WERI-Rb-1 (cell line): ENCODE data around the gene SOX15.
A peak's percentile ranks its signal among the peaks of the same experiment; 100 is the strongest.

Source experiments
- DNase-seq: peaks from one replicate; pipeline ENCODE4 v3.0.0-alpha.2; 2020
- H3K27ac ChIP-seq: fragments of 250-450 bp; sonication (Bioruptor Pico); 2 replicates; pipeline ENCODE4 v1.5.1; 2020; ENCODE audit warnings: mild to moderate bottlenecking, moderate library complexity
- H3K27me3 ChIP-seq: fragments of 250-450 bp; sonication (Bioruptor Pico); 2 replicates; pipeline ENCODE4 v1.5.1; 2021; ENCODE audit warnings: mild to moderate bottlenecking, low read depth, moderate library complexity; ENCODE audit not compliant: insufficient read depth, severe bottlenecking
- H3K36me3 ChIP-seq: fragments of 250-450 bp; sonication (Bioruptor Pico); 2 replicates; pipeline ENCODE4 v1.5.1; 2020; ENCODE audit warnings: mild to moderate bottlenecking, moderate library complexity
- H3K4me3 ChIP-seq: 2 replicates; pipeline ENCODE4 v1.5.1; 2011; ENCODE audit warnings: low read depth, mild to moderate bottlenecking, control low read depth, low read length
- H3K9me3 ChIP-seq: fragments of 250-450 bp; sonication (Bioruptor Pico); 2 replicates; pipeline ENCODE4 v1.5.1; 2021; ENCODE audit warnings: mild to moderate bottlenecking, moderate library complexity; ENCODE audit not compliant: severe bottlenecking
- TF ChIP-seq, protein P1 (sequence below): IDR thresholded peaks from 2 replicates; pipeline ENCODE4 v1.5.1; 2011; ENCODE audit warnings: low read depth, mild to moderate bottlenecking, control low read depth, inconsistent platforms, low read length

Gene SOX15

DNA sequence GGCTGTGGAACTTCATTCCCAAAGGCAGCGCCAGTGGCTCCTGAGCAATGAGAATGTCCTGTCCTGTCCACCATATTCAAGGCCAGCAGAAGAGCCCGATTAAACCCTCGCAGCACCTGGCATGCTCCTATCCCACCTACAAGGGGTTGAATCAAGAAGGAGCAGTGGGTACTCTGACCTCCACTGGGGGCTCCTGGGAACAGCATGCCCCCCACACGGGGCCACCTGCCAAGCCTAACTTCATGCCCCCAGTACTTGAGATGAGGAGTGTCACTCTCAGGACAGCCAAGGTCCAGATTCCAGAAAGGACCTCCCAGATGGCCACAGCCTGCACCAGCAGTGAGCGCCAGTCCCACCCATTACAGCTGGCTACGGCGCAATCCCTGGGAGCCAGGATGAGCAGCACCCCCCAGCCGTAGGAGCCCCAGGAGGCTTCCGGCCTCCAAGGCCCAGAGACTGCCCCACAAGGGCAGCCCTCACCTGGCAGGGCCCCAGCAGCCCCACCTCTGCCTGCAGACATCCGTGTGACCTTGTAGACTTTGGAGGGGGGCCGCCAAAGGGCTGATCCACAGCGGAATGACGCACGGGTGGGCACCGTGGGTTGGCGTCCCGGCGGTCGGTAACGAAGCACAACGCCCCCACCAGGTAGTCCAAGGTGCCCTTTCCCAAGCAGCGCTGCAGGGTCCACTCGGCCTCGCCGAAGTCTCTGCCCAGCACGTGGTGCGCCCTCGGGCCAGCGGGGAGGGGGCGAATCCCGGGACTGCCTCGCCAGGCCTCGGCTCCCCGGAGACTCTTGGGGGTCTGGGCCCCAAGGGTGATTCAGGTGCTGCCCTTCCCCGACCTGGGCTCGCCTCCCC, 7.3 kb downstream of the SOX15 start:
- peak; percentile 4 for DNase-seq
- peaks cover 5% of the 10 kb centered on the region for H3K9me3 ChIP-seq
- H3K36me3 ChIP-seq = peaks cover 47% of the 10 kb centered on the region
- no peak overlapping the region for H3K4me3 ChIP-seq
- H3K27ac ChIP-seq = peak overlapping the region; percentile 97
- H3K27me3 ChIP-seq = no peaks in the 10 kb centered on the region
- TF ChIP-seq, protein P1, sequence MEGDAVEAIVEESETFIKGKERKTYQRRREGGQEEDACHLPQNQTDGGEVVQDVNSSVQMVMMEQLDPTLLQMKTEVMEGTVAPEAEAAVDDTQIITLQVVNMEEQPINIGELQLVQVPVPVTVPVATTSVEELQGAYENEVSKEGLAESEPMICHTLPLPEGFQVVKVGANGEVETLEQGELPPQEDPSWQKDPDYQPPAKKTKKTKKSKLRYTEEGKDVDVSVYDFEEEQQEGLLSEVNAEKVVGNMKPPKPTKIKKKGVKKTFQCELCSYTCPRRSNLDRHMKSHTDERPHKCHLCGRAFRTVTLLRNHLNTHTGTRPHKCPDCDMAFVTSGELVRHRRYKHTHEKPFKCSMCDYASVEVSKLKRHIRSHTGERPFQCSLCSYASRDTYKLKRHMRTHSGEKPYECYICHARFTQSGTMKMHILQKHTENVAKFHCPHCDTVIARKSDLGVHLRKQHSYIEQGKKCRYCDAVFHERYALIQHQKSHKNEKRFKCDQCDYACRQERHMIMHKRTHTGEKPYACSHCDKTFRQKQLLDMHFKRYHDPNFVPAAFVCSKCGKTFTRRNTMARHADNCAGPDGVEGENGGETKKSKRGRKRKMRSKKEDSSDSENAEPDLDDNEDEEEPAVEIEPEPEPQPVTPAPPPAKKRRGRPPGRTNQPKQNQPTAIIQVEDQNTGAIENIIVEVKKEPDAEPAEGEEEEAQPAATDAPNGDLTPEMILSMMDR = no peak

DNA sequence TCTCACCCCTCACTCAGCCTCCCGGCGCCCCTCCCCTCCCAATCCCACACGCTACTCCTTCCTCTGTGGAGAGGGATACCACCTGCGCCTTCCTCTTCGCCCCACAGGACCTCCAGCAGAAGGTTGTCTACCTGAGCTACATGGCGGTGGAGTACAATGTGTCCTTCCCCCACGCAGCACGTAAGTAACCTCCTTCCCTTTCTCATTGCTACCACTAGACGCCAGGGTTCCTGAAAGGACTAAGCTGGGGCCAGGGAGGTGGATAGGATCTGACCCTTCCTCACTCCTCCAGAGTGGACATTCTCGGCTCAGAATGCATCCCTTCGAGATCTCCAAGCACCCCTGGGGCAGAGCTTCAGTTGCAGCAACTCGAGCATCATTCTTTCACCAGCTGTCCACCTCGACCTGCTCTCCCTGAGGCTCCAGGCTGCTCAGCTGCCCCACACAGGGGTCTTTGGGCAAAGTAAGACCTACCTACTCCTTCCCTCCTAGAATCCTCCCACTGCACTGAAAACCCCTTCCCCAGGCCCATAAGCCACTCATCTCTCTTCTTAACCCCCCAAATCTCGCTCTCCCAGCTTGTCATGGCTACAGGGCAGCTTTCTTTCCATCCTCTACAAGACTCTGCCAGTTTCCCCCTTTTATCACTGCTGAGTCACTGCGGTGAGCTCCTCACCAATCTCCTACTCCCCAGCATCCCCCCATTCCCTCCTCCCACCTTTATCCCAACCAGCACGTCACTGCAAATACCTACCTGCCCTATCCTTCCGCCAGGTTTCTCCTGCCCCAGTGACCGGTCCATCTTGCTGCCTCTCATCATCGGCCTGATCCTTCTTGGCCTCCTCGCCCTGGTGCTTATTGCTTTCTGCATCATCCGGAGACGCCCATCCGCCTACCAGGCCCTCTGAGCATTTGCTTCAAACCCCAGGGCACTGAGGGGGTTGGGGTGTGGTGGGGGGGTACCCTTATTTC, 9.0 kb downstream of the SOX15 start:
- TF ChIP-seq, protein P1 = no peak
- H3K27me3 ChIP-seq = no peaks in the 10 kb centered on the region
- DNase-seq = peak; percentile 3
- H3K36me3 ChIP-seq = peaks cover 53% of the 10 kb centered on the region
- H3K9me3 ChIP-seq = peaks cover 5% of the 10 kb centered on the region
- no peak overlapping the region for H3K27ac ChIP-seq
- H3K4me3 ChIP-seq = no peak overlapping the region

DNA sequence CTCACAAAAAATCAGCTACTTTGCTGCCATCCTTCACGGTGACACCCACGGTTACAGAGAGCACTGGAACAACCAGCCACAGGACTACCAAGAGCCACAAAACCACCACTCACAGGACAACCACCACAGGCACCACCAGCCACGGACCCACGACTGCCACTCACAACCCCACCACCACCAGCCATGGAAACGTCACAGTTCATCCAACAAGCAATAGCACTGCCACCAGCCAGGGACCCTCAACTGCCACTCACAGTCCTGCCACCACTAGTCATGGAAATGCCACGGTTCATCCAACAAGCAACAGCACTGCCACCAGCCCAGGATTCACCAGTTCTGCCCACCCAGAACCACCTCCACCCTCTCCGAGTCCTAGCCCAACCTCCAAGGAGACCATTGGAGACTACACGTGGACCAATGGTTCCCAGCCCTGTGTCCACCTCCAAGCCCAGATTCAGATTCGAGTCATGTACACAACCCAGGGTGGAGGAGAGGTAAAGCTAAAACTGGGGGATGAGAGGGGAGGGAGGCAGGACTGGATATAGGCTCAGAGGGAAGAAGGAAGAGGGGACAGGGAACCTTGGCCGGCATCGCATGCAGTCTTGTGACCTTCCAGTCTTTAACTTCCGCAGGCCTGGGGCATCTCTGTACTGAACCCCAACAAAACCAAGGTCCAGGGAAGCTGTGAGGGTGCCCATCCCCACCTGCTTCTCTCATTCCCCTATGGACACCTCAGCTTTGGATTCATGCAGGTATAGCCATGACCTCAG, 9.9 kb downstream of the SOX15 start:
- TF ChIP-seq, protein P1 = no peak
- DNase-seq = no peak
- Histone ChIP-seq H3K27ac (peak overlapping the region; percentile 45; the same call in 1 of the 2 replicates), H3K9me3 (peaks cover 5% of the 10 kb centered on the region), H3K36me3 (peaks cover 62% of the 10 kb centered on the region), H3K4me3 (no peak overlapping the region), H3K27me3 (no peaks in the 10 kb centered on the region)

DNA sequence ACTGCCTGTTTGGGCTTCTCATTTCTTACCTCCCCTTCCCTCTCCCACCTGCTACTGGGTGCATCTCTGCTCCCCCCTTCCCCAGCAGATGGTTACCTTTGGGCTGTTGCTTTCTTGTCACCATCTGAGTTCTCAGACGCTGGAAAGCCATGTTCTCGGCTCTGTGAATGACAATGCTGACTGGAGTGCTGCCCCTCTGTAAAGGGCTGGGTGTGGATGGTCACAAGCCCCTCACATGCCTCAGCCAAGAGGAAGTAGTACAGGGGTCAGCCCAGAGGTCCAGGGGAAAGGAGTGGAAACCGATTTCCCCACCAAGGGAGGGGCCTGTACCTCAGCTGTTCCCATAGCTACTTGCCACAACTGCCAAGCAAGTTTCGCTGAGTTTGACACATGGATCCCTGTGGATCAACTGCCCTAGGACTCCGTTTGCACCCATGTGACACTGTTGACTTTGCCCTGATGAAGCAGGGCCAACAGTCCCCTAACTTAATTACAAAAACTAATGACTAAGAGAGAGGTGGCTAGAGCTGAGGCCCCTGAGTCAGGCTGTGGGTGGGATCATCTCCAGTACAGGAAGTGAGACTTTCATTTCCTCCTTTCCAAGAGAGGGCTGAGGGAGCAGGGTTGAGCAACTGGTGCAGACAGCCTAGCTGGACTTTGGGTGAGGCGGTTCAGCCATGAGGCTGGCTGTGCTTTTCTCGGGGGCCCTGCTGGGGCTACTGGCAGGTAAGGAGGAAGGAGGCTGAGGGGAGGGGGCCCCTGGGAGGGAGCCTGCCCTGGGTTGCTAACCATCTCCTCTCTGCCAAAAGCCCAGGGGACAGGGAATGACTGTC, 10.7 kb downstream of the SOX15 start, which contains the start of gene CD68:
Gene CD68, plus strand, starts transcription at position 638 of the 833 bp plus-strand sequence. Its CDS starts 40 bp downstream, at position 678.
- DNase-seq = no peak
- peak within 1 kb of the TSS; percentile 45 for H3K27ac ChIP-seq
- no peaks in the 10 kb centered on the region for H3K27me3 ChIP-seq
- no peak within 1 kb of the TSS for H3K4me3 ChIP-seq
- TF ChIP-seq, protein P1 = no peak
- peaks cover 5% of the 10 kb centered on the region for H3K9me3 ChIP-seq
- peaks cover 70% of the 10 kb centered on the region for H3K36me3 ChIP-seq
